GM12878 (cell line): Measurements from ENCODE around the gene GFPT1. TPM values are rescaled to one million over a fixed set of nuclear protein-coding genes. Genes with fewer than 3 reads are reported as not detected.

Experiments
- ATAC-seq: fragments of 200-7000 bp; cut with Tn5 transposase; 3 replicates; pipeline ENCODE4 v1.9.1; 2020; ENCODE audit warnings: mild to moderate bottlenecking, moderate library complexity
- BruUV-seq: library from RNA; stranded (reverse); fragments of 400-500 nt; replicated peaks from 2 replicates; lab custom pipeline; 2021; lab: Mats Ljungman, UMichigan
- CTCF ChIA-PET: fragments of 300-600 bp; sonication (Branson Sonifier 250); formaldehyde crosslinking; extraction: SDS; loops from one replicate; lab custom pipeline; 2021; ENCODE audit warnings: inconsistent platforms; lab: Yijun Ruan, JAX
- POLR2A ChIA-PET: fragments of 350-600 bp; formaldehyde crosslinking; extraction: SDS; loops from one replicate; lab custom pipeline; 2021; ENCODE audit warnings: inconsistent platforms; lab: Charles Lee
- RAD21 ChIA-PET: fragments of 300-600 bp; sonication (Branson Sonifier 250); formaldehyde crosslinking; loops from one replicate; lab custom pipeline; 2023; ENCODE audit warnings: antibody characterized with exemption; ENCODE audit not compliant: unreplicated experiment; lab: Charles Lee
- SMC1A ChIA-PET: fragments of 300-600 bp; sonication (Branson Sonifier 250); formaldehyde crosslinking; loops from one replicate; lab custom pipeline; 2023; ENCODE audit not compliant: unreplicated experiment, uncharacterized antibody; lab: Charles Lee
- DNase-seq: peaks from one replicate; pipeline ENCODE4 v3.0.0-alpha.2; 2011; ENCODE audit warnings: low read depth, low spot score
- FAIRE-seq: peaks from 3 replicates; lab custom pipeline; 2011; peaks lifted over from hg19 to GRCh38; lab: Jason Lieb, UNC
- H2AFZ ChIP-seq: 2 replicates; pipeline ENCODE4 v1.6.0; 2011; ENCODE audit warnings: low read depth, low read length, control low read depth; ENCODE audit not compliant: control insufficient read depth
- H3K27ac ChIP-seq: 2 replicates; pipeline ENCODE4 v1.5.1; 2011; ENCODE audit warnings: control low read depth; ENCODE audit not compliant: control insufficient read depth, insufficient read depth
- H3K27me3 ChIP-seq, 2 experiments: replicated peaks in 1 of 2; 2 replicates each; pipeline versions ENCODE4 v1.6.0 to v1.6.1; 2011; ENCODE audit warnings: low read length in 1 of 2; ENCODE audit not compliant: control insufficient read depth in 2 of 2, insufficient read depth in 2 of 2
- H3K36me3 ChIP-seq, 2 experiments: 2 replicates each; pipeline ENCODE4 v1.5.1; 2011; ENCODE audit warnings: low read length in 1 of 2; ENCODE audit not compliant: control insufficient read depth in 2 of 2, insufficient read depth in 2 of 2
- H3K4me1 ChIP-seq: 2 replicates; pipeline ENCODE4 v1.6.1; 2011; ENCODE audit warnings: mild to moderate bottlenecking, low read length, moderate library complexity, mixed read lengths; ENCODE audit not compliant: control insufficient read depth, insufficient read depth
- H3K4me2 ChIP-seq: 2 replicates; pipeline ENCODE4 v1.6.0; 2011; ENCODE audit warnings: control low read depth; ENCODE audit not compliant: control insufficient read depth, insufficient read depth
- H3K4me3 ChIP-seq: fragments of 200-600 bp; sonication (generic); 2 replicates; pipeline ENCODE4 v1.5.1; 2016
- H3K79me2 ChIP-seq: 2 replicates; pipeline ENCODE4 v1.6.0; 2011; ENCODE audit warnings: low read length; ENCODE audit not compliant: control insufficient read depth, insufficient read depth
- H3K9ac ChIP-seq: 2 replicates; pipeline ENCODE4 v1.8.0; 2011; ENCODE audit warnings: low read length, control low read depth, mixed read lengths; ENCODE audit not compliant: control insufficient read depth, insufficient read depth
- H3K9me3 ChIP-seq: replicated peaks from 3 replicates; pipeline ENCODE4 v1.5.1; 2011; ENCODE audit warnings: mild to moderate bottlenecking, low read length; ENCODE audit not compliant: control insufficient read depth, insufficient read depth
- H4K20me1 ChIP-seq: 2 replicates; pipeline ENCODE4 v1.6.0; 2011; ENCODE audit not compliant: control insufficient read depth, insufficient read depth
- MEF2A ChIP-seq: IDR thresholded peaks from 2 replicates; pipeline ENCODE4 v1.6.1; 2011; ENCODE audit warnings: low read depth, mild to moderate bottlenecking, low read length, moderate library complexity; ENCODE audit not compliant: insufficient read depth
- RB1 ChIP-seq: fragments of 450-650 bp; formaldehyde crosslinking; IDR thresholded peaks from 2 replicates; pipeline ENCODE4 v1.6.1; 2017; ENCODE audit warnings: mild to moderate bottlenecking, borderline replicate concordance
- WGBS: methylation state at CpG from one replicate; pipeline ENCODE4 v1.1.6; 2016; ENCODE audit warnings: low lambda C conversion rate; ENCODE audit not compliant: insufficient replicate concordance, insufficient coverage; ENCODE audit errors: missing lambda C conversion rate; 5-methylcytosine and 5-hydroxymethylcytosine counted together
- in situ Hi-C: fragments of 300-500 bp; cut with MboI; formaldehyde crosslinking; loops from 9 replicates; pipeline ENCODE4 v1.14.3; 2018; ENCODE audit warnings: mixed read lengths
- intact Hi-C: fragments of 100-400 bp; cut with micrococcal nuclease; formaldehyde crosslinking; loops from one replicate; pipeline ENCODE4 v1.14.2; 2022; ENCODE audit not compliant: unreplicated experiment
- polyA plus RNA-seq, 11 experiments: library from polyadenylated mRNA; depleted of rRNA in 4 of 11; unstranded in 6 of 11; stranded (reverse) in 5 of 11; fragments of >200 nt; fragmentation: Nextera tagmentation in 4 of 11; fragmentation: Illumina TruSeq in 1 of 11; extraction: Ambion mirVana in 4 of 11; extraction: Trizol in 1 of 11; gene quantifications; 1 replicate in 1 of 11; 2 replicates in 10 of 11; pipeline versions ENCODE4 v1.2.1 to v1.2.3, GENCODE V29; 2011 to 2016; ENCODE audit warnings: inconsistent platforms in 2 of 11, missing spikeins in 2 of 11, low read depth in 1 of 11
- total RNA-seq, 4 experiments: library from RNA; depleted of rRNA in 3 of 4; stranded (reverse); fragments of >200 nt in 3 of 4; fragmentation: Illumina TruSeq in 1 of 4; extraction: Trizol in 1 of 4; gene quantifications; 2 replicates each; pipeline versions ENCODE4 v1.2.1 to v1.2.3, GENCODE V29; 2013 to 2021
- TF ChIP-seq, protein P1 (sequence below): fragments of 450-650 bp; IDR thresholded peaks from 2 replicates; pipeline ENCODE4 v1.6.1; 2017; ENCODE audit warnings: mild to moderate bottlenecking
- TF ChIP-seq, protein P2 (sequence below): fragments of 450-650 bp; IDR thresholded peaks from 2 replicates; pipeline ENCODE4 v1.6.1; 2016; ENCODE audit warnings: mild to moderate bottlenecking
- TF ChIP-seq, protein P3 (sequence below): IDR thresholded peaks from 2 replicates; pipeline ENCODE4 v1.6.1; 2012; ENCODE audit warnings: low read depth, low read length, improper control_type of control experiment

Gene GFPT1
- total and polyA plus RNA-seq, 10 of the 15 experiments (the other 5 are each of a cell fraction or from before 2014, with no cell fraction given): 10.1 to 95.2 (median 24.5) TPM

DNA sequence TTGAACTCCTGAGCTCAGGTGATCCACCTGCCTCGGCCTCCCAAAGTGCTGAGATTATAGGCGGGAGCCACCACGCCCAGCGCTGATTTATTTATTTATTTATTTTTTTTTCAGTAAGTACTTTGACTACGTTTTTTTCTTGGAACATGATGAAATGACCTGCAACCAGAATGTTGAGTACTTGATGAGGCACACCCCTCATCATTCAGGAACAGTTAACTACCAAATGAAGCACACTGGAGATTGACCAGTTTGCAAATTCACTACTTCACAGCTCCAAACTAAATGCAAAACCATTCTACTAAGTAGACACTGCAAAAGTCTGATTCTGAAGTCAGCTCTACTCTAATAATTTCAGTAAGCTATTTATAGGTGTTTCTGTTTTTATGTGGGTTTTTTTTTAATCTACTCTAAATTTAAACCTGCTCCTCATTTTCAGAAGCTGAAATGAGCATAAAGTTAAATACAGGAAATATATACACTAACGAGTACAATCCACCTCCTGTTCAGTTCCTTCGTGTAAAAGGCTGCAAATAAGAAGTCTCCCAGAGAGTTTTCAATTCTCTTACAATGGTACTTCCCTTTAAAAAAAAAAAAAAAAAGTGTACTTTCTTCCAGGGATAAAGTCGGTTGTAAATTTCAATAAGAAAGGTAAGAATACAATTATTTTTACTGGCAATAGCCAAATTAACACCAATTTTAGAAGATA is 1.4 kb downstream of the GFPT1 start:
- FAIRE-seq: no peak
- BruUV-seq: no TSS peak

More for the DNA sequence above, 1.4 kb downstream of the GFPT1 start:
- POLR2A ChIA-PET: interaction anchor here (0.6 to 2.7 kb wide), 10 partner anchors 8 to 873 kb away, joined by 3 to 16 read pairs (median 4); partner anchors contain the start of genes MXD1 and NFU1
- peak overlapping the region; percentile 79 for H3K4me3 ChIP-seq
- H3K4me2 ChIP-seq: peak overlapping the region; percentile 64; the same call in 1 of the 2 replicates
- SMC1A ChIA-PET: interaction anchor here (0.6 to 2.2 kb wide), 10 partner anchors 9 to 725 kb away, joined by 3 to 27 read pairs (median 4); partner anchors contain the start of genes MXD1 and NFU1
- no peaks in the 10 kb centered on the region; the same call in 1 of the 2 replicates for H4K20me1 ChIP-seq
- H2AFZ ChIP-seq: no peak overlapping the region
- no peak overlapping the region; the same call in none of the 2 replicates for H3K9ac ChIP-seq
- DNase-seq (no peak), ATAC-seq (no peak)
- in situ Hi-C loops (no loop called here), intact Hi-C loops (loop anchor here (2.0 to 10.0 kb wide), 2 partner anchors 51 to 259 kb away; partner anchors contain the start of genes AAK1 and NFU1)
- peak overlapping the region; percentile 69 for H3K27ac ChIP-seq
- TF ChIP-seq, protein P1, sequence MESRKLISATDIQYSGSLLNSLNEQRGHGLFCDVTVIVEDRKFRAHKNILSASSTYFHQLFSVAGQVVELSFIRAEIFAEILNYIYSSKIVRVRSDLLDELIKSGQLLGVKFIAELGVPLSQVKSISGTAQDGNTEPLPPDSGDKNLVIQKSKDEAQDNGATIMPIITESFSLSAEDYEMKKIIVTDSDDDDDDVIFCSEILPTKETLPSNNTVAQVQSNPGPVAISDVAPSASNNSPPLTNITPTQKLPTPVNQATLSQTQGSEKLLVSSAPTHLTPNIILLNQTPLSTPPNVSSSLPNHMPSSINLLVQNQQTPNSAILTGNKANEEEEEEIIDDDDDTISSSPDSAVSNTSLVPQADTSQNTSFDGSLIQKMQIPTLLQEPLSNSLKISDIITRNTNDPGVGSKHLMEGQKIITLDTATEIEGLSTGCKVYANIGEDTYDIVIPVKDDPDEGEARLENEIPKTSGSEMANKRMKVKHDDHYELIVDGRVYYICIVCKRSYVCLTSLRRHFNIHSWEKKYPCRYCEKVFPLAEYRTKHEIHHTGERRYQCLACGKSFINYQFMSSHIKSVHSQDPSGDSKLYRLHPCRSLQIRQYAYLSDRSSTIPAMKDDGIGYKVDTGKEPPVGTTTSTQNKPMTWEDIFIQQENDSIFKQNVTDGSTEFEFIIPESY: peak; percentile 46; the same call in 1 of the 2 replicates
- TF ChIP-seq MEF2A (peak; percentile 68; the same call in 1 of the 2 replicates), RB1 (no peak)
- TF ChIP-seq, protein P2, sequence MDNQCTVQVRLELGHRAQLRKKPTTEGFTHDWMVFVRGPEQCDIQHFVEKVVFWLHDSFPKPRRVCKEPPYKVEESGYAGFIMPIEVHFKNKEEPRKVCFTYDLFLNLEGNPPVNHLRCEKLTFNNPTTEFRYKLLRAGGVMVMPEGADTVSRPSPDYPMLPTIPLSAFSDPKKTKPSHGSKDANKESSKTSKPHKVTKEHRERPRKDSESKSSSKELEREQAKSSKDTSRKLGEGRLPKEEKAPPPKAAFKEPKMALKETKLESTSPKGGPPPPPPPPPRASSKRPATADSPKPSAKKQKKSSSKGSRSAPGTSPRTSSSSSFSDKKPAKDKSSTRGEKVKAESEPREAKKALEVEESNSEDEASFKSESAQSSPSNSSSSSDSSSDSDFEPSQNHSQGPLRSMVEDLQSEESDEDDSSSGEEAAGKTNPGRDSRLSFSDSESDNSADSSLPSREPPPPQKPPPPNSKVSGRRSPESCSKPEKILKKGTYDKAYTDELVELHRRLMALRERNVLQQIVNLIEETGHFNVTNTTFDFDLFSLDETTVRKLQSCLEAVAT: peak; percentile 60; the same call in 1 of the 2 replicates
- TF ChIP-seq, protein P3, sequence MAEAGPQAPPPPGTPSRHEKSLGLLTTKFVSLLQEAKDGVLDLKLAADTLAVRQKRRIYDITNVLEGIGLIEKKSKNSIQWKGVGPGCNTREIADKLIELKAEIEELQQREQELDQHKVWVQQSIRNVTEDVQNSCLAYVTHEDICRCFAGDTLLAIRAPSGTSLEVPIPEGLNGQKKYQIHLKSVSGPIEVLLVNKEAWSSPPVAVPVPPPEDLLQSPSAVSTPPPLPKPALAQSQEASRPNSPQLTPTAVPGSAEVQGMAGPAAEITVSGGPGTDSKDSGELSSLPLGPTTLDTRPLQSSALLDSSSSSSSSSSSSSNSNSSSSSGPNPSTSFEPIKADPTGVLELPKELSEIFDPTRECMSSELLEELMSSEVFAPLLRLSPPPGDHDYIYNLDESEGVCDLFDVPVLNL: no peak
- no peaks in the 10 kb centered on the region for H3K36me3 ChIP-seq
- H3K79me2 ChIP-seq: peaks cover 71% of the 10 kb centered on the region
- CTCF ChIA-PET: interaction anchor here (0.7 to 3.7 kb wide), 10 partner anchors 8 to 1685 kb away, joined by 3 to 30 read pairs (median 4); partner anchors contain the start of gene NFU1
- H3K9me3 ChIP-seq: no peaks in the 10 kb centered on the region
- 55% methylated on average over 8 of the region's 8 CpGs for WGBS
- H3K27me3 ChIP-seq: no peaks in the 10 kb centered on the region
- H3K4me1 ChIP-seq: peaks cover 12% of the 10 kb centered on the region; the same call in 1 of the 2 replicates
- RAD21 ChIA-PET: interaction anchor here (0.8 to 1.9 kb wide), 5 partner anchors 8 to 700 kb away, joined by 3 to 16 read pairs (median 5); partner anchors contain the start of gene NFU1
